Left lung (tissue), 10 donors: Measurements from ENCODE around the gene C1orf50. TPM values are rescaled to one million over a fixed set of nuclear protein-coding genes. Genes with fewer than 3 reads are reported as not detected.
A peak's percentile ranks its signal among the peaks of the same experiment; 100 is the strongest.

ENCODE experiments used
- ATAC-seq: fragments of 200-7000 bp; cut with Tn5 transposase; one replicate; pipeline ENCODE4 v1.9.1; 2020; ENCODE audit warnings: moderate library complexity
- DNase-seq, 4 donors: peaks; one replicate each; pipeline ENCODE4 v3.0.0-alpha.2; 2013 to 2020
- H3K27ac ChIP-seq, 2 donors: fragments of 200-600 bp; sonication (generic) in 1 of 2; one replicate each; pipeline versions ENCODE4 v1.5.0 to v1.8.0; 2020 to 2021
- H3K27me3 ChIP-seq, 2 donors: fragments of 200-600 bp; sonication (generic) in 1 of 2; one replicate each; pipeline versions ENCODE4 v1.5.0 to v1.8.0; 2020 to 2021
- H3K36me3 ChIP-seq, 2 donors: fragments of 200-600 bp; sonication (generic) in 1 of 2; one replicate each; pipeline versions ENCODE4 v1.5.0 to v1.8.0; 2020 to 2021
- H3K4me1 ChIP-seq, 2 donors: fragments of 200-600 bp; one replicate each; pipeline ENCODE4 v1.8.0; 2021
- H3K4me3 ChIP-seq, 2 donors: fragments of 200-600 bp; sonication (generic) in 1 of 2; one replicate each; pipeline versions ENCODE4 v1.5.0 to v1.8.0; 2020 to 2021; ENCODE audit warnings: mild to moderate bottlenecking in 1 of 2
- H3K9me3 ChIP-seq, 2 donors: fragments of 200-600 bp; sonication (generic) in 1 of 2; one replicate each; pipeline versions ENCODE4 v1.5.0 to v1.8.0; 2020 to 2021
- CTCF ChIP-seq, 2 donors: fragments of 200-600 bp; sonication (generic) in 1 of 2; IDR thresholded peaks; one replicate each; pipeline versions ENCODE4 v1.5.0 to v1.8.0; 2021; ENCODE audit warnings: antibody characterized with exemption in 2 of 2
- intact Hi-C, 2 donors: fragments of 100-400 bp; cut with DNase I; formaldehyde crosslinking; loops; one replicate each; pipeline versions ENCODE4 v1.11.2 to v1.14.2; 2022
- polyA plus RNA-seq, 6 donors: library from polyadenylated mRNA; unstranded; fragments of 120-200 nt; gene quantifications; one replicate each; pipeline ENCODE4 v1.2.1, GENCODE V29; 2013; ENCODE audit not compliant: insufficient read length in 6 of 6
- total RNA-seq, 2 donors: library from RNA; stranded (reverse); fragmentation: NEBNext Ultra II Directional; extraction: Animal tissue kit (Norgen Biotek cat#: 25700); gene quantifications; one replicate each; pipeline ENCODE4 v1.2.1, GENCODE V29; 2021
- donor health status: DM: no; HTN: yes; CAD: no.
- donor health status: DM: no; HTN: no; CAD: no.

Gene C1orf50
- total and polyA plus RNA-seq, 8 donors: 4.3 to 15.0 (median 11.9) TPM

- ATAC-seq (no peak), DNase-seq (no peak)
- Histone ChIP-seq H3K4me1 (peaks cover 0 to 5% of the 10 kb centered on the region in 2 donors), H3K4me3 (no peak overlapping the region), H3K9me3 (no peaks in the 10 kb centered on the region), H3K27me3 (no peaks in the 10 kb centered on the region), H3K36me3 (peaks cover 0 to 89% of the 10 kb centered on the region in 2 donors), H3K27ac (no peak overlapping the region)
- intact Hi-C loops: no loop called here
- no peak for TF ChIP-seq CTCF (IDR thresholded peaks at IDR 0.05)
Observed at GRCh38 chr1:42752284-42752683, 14.8 kb upstream of the C1orf50 start.

- DNase-seq: no peak
Observed at GRCh38 chr1:42753070-42753469, 14.0 kb upstream of the C1orf50 start.

GRCh38 chr1:42756956-42757891 is 9.8 kb upstream of the C1orf50 start:
- Histone ChIP-seq H3K36me3 (peaks cover 4 to 95% of the 10 kb centered on the region in 2 donors), H3K27me3 (no peaks in the 10 kb centered on the region), H3K9me3 (no peaks in the 10 kb centered on the region), H3K4me1 (peaks cover 0 to under 1% of the 10 kb centered on the region in 2 donors), H3K27ac (no peak overlapping the region), H3K4me3 (no peak overlapping the region)
- DNase-seq (peak in 1 of 4 donors; percentile 49), ATAC-seq (peak; percentile 74)
- peak; percentile 44 to 76 for TF ChIP-seq CTCF (IDR thresholded peaks at IDR 0.05)
- intact Hi-C loops: no loop called here

More at GRCh38 chr1:42753070-42753469, 14.0 kb upstream of the C1orf50 start:
- intact Hi-C loops: no loop called here
- ATAC-seq: no peak
- Histone ChIP-seq H3K9me3 (no peaks in the 10 kb centered on the region), H3K4me1 (peaks cover 0 to 5% of the 10 kb centered on the region in 2 donors), H3K27me3 (no peaks in the 10 kb centered on the region), H3K27ac (no peak overlapping the region), H3K36me3 (peaks cover 4 to 89% of the 10 kb centered on the region in 2 donors), H3K4me3 (no peak overlapping the region)
- no peak for TF ChIP-seq CTCF (IDR thresholded peaks at IDR 0.05)

GRCh38 chr1:42757892-42758275 is 9.2 kb upstream of the C1orf50 start:
- no peak overlapping the region for H3K27ac ChIP-seq
- TF ChIP-seq CTCF (IDR thresholded peaks at IDR 0.05): no peak
- no peaks in the 10 kb centered on the region for H3K27me3 ChIP-seq
- H3K9me3 ChIP-seq: no peaks in the 10 kb centered on the region
- ATAC-seq: no peak
- H3K36me3 ChIP-seq: peaks cover 4 to 92% of the 10 kb centered on the region in 2 donors
- H3K4me1 ChIP-seq: peaks cover 0 to 7% of the 10 kb centered on the region in 2 donors
- H3K4me3 ChIP-seq: no peak overlapping the region
- no peak for DNase-seq
- intact Hi-C loops: no loop called here

GRCh38 chr1:42758641-42759040 is 8.4 kb upstream of the C1orf50 start:
- no peak for ATAC-seq
- intact Hi-C loops: no loop called here

More at GRCh38 chr1:42758641-42759040, 8.4 kb upstream of the C1orf50 start:
- H3K27me3 ChIP-seq: no peaks in the 10 kb centered on the region
- H3K27ac ChIP-seq: no peak overlapping the region
- TF ChIP-seq CTCF (IDR thresholded peaks at IDR 0.05): no peak
- H3K9me3 ChIP-seq: no peaks in the 10 kb centered on the region
- no peak for DNase-seq
- H3K36me3 ChIP-seq: peaks cover 4 to 85% of the 10 kb centered on the region in 2 donors
- H3K4me3 ChIP-seq: no peak overlapping the region
- peaks cover 0 to 7% of the 10 kb centered on the region in 2 donors for H3K4me1 ChIP-seq
